ENCODE results near the gene RFX7.

Gene RFX7

DNA sequence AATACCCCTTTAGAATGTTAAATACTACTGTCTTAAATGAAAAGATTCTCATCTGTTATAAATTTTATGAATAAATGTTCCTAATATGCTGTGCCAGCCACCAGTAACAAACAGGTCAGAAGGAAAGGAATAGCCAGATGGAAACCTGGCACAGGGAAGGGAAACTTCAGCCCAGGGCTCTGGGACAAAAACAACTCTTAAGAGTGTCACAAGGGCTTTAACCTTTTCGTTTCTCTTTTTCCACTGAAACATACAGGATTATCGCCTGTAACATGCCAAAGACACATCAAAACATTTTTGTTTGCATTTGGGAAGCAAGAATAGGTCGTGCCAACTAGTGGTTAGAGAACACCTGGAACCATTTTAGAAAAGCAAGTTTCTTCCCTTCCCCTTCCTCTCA is 141.2 kb downstream of the RFX7 start:
- no peak for DNase-seq

DNA sequence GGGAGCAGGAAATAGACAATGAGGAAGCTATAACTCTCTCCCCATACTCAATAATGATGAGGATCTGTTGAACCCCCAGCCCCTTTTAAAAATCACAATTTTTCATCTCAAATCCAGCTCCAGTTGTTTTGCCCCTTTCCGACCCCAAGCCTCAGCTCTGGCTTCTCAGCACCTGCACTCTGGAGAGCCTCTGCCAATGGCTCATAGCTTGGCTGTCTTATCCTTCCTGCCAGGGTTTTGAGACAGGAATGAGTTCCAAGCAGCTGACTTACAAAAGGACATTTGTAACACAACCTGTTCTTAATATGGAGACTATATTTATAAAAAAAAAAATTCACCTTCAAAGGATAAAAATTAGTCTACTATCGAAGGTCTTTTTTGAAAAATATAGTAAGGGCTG is 144.4 kb downstream of the RFX7 start:
- DNase-seq: no peak

DNA sequence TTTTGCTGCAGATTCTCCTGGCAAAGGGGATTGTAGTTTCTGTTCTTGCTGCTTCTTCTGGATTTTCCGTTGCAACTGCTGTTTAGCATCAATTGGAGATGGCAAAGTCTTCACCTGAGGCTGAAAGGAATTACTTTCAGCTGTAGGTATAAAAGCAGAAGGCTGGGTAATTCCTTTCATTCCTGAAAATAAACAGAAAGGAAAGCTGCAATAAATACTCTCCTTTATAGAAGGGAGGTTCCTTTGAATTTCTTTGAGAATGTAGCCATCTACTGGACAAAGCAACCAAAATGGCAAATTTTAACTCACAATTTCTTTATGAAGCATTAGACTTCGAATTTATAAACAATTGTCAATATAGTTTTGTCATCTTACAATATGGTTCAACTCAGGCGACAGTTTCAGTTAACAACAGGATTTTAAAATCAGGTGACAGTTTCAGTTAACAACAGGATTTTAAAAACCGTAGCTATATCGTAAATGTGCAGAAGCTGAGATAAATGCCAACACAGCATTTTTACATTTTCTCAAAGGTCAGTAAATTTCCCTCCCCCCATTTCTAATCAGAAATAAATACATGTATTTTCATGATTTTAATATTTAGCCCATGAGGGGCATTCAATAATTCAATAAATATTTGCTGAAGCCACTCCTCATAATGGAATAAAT is 145.3 kb downstream of the RFX7 start:
- DNase-seq: no peak

DNA sequence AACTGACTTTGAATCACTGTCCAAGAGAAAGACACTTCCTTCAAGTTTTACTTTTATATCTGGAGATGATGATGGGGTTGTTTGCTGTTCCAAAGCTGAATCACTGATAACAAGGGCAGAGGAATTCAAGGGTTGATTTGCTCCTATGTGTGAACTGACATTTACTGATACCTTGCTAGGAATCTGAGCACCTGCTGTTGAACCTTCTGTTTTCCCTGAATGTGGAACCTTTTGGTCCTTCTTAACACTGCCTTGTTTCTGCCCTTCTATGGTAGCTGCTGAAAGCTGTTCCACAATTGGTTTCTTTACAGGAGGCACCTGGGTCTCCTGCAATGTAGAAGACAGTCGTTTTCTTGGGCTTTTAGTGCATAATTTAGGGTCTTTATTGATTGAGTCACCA is 148.3 kb downstream of the RFX7 start:
- DNase-seq: no peak

DNA sequence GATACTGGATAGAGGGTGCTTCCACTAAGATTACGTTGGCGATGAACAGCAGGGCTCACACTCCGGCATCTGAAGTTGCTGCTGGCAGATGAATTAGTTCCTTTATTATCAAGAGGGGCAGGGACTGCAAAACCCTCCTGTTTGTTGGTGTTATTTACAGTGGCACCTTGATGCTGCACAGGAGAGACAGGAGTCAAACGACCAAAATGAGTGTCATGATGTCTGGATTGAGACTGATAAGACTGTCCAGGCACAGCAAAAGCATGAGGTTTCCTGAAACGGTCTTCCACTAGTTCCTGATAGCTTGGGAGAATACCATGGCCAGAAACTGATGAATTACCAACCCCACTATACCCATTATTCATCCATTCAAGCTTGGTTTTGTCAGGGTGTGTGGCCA is 149.5 kb downstream of the RFX7 start:
- DNase-seq: no peak

DNA sequence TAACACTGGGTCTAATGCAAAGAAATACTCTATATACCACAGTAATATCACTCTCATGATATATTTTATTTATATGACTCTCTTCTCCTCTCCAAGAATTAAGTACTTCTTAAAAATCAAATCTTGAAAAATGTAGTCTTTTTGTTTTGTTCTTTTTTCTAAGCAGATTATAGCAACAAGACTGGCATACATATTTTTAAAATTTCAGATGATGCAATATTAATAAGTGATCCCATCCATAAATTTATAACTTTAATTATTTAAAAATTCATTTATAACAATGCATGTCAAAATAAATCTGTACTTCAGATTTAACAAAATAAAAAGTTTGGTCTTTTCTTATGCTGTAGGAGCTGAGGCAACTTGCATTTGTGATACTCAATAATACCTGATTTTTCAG is 155.3 kb downstream of the RFX7 start:
- DNase-seq: no peak

DNA sequence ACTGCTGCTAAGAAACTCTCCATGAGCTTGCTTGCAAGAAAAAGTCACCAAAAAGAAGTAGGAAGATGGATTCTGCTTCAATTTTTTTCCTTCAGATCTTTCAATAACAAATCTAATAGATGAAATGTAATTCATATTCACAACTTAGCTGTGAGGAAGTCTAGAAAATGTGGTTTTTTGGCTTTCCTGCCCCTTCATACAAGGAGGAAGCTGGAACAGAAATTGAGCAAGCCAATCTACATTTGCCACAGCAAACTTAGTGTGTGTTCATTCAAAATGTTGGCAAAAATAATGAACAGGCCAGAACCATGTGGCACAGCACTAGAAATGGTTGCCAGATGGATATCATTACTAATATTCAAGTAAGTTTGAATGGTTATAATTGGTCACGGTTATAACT is 157.1 kb downstream of the RFX7 start:
- no peak for DNase-seq

DNA sequence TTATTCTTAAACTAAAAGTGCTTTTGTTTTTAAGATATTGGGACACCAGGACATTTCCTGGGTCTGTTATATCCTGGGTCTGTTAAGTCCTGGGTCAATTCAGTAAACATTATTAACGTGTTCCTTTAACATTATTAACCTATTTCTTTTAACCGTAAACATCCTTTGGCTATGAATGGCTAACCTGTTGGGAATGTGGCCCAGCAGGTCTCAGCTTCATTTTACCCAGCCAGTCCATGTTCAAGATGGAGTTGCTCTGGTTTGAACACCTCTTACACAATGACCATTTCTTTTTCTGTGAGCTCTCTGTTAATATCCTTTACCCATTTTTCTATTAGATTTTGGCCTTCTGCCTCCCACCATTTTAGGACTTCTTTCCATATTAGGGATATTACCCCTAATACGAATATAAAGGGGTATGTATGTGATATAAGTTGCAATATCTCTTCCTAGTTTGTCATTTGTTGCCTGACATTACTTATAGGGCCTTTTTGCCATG is 161.4 kb downstream of the RFX7 start:
- DNase-seq: no peak

DNA sequence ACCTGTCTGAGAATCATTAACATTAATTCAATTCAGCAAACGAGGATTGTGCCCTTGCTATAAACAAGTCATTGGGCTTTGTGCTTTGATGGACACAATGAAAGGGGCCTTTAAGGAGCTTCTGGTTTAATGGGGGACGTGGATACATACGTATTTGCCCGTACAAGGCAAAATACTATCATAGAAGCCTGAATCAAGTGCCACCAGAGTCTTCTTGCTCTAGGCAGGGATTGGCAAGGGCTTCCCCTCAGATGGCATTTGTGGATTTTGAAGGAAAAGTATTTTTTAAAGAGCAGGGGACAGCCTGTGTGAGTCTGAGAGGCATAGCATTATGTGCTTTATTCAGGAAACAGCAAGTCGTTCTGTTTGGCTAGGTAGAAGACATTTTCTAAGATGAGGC is 166.6 kb downstream of the RFX7 start:
- DNase-seq: no peak

DNA sequence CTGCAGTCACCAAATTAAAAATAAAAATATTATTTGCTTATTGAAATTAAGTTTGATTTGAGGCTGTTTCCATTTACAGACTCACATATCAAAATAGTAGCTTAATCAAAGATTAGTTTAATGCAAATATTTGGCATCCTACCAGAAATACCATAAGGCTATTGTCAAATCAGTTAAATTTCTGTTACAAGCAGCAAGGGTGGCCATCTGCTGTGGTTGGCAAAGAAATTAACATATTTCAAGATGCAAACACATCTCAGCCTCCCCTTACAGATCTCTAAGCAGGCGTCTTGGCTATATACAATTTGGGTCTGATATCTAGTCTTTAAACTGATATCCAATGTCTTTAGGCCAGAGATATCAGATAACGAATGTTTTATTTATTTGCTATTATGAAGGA is 167.0 kb downstream of the RFX7 start:
- DNase-seq: no peak

DNA sequence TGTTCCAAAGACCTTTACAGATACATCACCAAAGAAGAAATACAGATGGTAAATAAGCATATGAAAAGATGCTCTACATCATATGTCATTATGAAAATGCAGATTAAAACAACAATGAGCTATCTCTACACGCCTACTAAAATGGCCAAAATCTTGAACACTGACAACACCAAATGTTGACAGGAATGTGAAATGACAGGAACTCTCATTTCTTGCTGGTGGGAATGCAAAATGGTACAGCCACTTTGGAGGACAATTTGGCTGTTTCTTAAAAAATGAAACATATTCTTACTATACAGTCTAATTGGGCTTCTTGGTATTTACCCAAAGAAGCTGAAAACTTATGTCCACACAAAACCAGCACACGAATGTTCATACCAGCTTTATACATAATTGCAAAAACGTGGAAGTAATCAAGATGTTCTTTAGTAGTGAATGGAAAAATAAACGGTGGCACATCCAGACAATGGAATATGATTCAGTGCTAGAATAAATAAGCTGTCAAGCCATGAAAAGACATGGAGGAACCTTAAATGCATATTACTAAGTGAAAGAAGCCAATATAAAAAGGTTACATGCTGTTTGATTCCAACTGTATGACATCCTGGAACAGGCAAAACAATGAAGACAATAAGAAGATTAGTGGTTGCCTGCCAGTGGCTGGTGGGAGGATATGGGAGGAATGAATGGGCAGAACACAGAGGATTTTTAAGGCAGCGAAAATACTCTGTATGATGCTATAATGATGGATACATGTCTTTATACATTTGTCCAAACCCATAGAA is 169.0 kb downstream of the RFX7 start:
- DNase-seq: no peak

DNA sequence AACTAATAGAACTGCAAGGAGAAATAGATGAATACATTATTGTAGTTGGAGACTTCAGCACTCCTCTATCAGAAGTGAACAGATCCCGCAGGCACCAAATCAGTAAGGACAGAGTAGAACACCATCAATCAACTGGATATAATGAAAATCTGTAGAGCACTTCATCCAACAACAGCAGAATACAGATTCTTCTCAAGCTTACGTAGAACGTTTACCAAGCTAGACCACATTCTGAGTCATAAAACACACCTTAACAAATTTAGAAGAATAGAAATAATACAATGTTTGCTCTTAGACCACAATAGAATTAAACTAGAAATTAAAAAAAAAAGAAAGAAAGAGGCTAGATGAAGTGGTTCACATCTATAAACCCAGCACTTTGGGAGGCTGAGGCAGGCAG is 179.5 kb downstream of the RFX7 start:
- DNase-seq: no peak

DNA sequence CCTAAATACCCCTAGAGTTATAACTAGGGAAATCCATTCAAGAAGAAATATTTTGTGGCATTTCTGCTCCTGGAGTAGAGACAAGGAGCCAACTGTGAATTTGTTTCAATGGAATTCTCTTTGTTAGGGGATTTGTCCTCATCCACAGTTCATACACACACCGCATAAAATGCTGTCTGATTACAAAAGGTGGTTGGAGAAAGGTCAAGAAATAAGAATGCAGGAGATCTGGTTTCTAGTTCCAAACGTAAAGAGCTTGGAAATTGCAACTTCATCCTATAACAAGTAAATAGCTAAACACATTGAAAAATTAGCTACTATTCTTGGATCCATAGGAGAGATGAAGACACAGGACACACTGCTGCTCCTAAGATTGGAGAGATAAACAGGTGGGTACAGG is 184.0 kb downstream of the RFX7 start:
- DNase-seq: no peak

DNA sequence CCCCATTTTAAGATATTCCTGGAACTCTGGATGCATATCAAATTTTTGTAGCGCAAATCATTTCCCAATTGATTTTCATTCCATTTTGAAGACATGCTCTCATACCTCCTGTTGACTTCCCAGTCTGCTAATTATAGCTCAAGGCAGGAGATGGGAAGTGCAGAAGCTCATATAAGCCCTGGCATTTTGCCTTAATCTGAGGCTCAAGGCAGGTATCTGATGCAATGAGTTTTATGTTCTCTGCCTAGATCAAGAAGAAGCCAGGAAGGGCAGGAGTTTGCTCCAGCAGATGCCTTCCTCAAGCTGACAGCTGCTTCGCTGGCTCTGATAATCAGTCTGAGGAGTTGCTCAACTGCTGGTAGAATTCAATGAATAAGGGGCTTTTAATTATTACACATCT is 184.7 kb downstream of the RFX7 start:
- DNase-seq: no peak

DNA sequence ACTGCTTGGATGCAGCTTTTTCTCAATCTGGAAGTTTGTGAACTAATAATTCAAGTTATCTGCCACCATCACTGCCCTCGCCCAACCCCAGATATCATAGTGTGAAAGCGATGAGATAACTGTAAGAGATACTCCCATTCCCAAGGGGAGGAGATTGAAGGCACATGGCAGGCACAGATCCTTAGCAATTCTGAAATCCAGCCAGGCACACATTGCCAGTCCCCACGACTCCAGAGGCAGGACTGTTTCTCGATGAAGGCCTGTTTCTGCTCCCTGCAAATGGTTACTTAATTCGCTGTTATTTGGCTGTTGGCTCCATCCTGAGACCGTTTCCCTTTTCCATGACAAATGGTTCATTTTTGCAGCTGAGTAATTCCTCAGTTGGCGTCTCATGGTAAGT is 187.1 kb downstream of the RFX7 start:
- DNase-seq: no peak

DNA sequence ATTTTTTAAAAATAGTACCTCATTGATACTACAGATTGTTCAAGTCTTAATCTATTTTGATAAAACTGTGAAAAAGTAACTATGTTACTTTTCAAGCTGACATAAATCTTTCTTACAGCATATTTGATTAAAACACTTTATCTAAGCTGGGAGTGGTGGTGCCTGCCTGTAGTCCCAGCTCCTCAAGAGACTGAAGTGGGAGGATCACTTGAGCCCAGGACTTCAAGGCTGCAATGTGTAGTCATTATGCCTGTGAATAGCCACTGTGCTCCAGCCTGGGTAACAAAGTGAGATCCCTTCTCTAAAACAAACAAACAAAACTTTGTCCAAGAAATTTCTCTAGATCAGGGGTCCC is 190.7 kb downstream of the RFX7 start:
- no peak for DNase-seq

DNA sequence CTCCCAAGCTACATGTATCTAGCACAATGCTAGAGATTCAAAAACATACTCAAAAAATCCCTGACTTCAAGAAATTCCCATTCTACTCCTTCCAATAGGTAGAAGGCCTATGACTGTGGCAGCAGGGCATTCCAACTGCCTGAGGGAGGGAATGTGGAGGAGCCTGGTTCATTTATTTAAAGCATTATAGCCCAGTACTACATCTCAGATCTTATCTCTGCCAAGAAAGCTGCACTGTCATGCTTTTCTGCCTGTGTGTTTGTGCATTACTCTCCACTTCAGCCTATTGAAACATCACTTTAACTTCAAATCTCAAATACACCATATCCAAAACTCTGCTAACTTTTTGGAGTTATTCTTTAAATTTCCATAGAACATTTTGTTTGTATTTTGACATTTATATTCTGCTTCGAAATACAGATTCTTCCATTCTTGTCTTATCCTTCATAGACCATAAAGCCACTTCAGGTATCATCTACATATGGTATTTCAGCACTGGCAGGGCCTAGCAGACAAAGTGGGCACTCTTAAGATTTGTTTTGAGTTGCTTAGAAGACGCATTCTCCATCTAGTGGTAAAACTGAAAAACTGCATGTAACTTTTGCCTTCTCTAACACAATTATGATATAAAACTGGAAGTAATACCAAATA is 191.2 kb downstream of the RFX7 start:
- peak in 1 of 2 donors; percentile 15 for DNase-seq

DNA sequence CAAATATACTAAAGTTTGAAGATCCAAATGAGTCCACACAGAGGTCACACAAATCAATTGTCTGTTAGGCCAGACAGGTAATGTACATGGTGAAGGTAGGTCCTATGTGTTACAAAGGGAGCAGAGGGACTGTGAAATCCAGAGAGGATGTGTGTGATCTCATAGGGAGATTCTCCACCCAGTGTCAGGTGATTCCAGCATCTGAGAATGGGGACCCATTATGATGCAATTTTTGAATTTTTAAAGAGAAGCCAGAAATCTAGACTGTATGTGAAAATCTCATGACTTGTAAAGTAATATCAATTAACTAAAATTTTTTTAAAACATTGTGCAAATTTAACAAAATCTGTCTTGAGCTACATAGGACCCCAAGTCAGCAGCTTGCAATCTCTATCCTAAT is 192.0 kb downstream of the RFX7 start:
- no peak for DNase-seq

DNA sequence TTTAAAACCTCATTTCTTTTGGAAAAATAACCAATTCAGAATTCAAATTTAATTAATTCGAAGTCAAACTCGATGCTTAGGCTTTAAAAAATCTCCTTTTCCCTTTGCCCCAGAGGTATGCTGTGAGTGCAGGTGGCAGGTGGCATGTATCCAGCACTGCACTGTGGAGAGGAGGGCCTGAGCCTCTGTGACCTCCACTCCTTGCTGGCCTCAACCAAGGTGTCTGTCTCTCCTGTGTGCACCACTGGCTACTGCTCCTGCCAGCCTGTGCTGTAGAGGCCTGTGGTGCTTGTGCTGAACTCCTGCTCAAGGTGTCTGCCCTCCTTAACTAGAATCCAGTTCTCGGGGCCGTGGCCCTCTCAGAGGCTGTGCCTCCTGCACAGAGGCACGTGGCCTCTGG is 194.1 kb downstream of the RFX7 start:
- no peak for DNase-seq

DNA sequence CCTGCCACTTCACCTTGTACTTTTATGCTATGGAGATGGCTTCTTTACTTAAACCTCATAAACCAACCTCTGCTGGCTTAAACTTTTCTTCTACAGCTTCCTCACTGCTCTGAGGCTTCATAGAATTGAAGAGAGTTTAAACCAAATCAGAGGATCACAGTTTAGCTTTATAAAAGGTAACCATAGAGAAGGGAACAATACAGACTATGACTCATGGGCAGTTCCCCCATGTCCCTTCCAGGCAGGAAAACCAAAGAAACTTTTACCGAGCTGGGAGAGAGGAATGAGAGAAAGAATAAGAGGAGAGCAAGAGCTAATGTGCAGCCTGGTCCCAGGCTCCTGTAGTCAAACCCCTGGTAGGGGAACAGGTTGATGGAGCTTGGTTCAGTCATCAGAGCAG is 196.3 kb downstream of the RFX7 start:
- DNase-seq: no peak

DNA sequence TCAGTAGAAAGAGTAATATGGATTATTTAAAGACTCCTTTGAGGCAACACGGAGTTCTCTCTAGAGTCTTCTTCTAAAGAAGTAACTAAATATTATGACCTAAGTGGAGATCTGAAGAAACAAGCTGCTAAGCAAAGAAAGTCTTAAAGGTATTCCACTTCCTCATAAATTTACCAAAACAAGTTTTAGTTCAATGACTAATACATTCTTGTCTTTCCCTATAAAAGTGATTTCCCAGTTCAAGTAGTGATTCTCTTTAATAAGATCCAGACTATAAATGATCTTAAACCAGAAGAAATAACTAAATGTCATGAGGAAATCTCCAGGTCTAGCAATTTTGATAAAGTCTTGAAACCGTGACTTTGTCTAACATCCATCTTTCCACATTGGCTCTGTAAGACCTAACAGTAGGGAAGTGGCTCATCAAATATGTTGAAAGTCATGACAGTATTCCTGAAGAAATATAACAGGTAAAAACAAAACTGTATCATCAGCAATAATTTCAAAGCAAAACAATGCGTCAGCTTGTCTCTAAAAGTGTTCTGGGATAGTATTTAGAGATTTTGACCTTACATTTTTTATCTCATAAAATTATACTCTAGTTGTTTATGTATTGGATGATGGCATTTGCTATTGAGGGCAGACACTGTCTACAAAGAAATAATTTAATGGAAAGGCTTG is 198.5 kb downstream of the RFX7 start:
- no peak for DNase-seq

DNA sequence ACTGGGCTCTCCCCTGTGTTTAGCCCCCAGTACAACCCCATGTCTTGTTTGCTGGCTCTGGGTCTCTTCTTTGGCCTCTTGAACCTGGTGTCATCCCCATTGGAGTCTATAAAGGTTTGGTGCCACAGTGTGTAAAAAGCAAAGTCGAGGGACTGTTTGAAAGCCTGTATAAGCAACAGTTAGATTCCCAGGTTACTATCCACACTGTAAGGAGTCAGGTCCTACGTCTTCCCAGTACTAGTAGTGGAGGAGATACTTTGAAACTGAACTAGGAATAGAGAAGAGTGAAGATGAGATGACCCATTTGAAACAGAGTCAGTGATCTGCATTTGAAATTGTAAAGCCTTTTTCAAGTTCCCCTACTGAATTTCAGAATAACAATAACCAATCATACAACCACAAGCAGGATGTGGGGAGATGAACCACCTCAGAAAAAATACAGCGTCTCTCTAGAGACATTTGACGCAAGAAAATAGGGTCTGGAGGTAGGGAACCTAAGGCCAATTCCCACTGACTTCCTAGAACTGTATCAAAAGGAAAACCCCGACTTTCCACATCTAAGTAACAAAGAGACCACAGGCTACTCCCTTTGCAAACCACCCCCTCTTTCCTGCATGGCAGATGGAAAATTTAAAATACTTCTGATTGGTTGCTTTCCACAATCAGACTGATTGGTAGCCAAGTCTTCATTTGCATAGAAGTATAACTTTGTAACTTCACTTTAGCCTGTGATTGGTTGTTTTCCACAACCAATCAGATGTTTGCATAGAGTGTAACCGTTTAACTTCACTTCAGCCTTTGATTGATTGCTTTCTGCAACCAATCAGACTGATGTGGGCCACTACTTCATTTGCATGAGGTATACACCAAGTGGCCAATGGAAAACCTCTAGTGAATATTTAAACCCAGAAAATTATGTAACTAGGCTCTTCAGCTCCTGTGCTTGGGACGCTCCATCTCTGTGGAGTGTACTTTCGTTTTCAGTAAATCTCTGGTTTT is 200.4 kb downstream of the RFX7 start:
- peak; percentile 27 to 42 for DNase-seq
